HepG2 (cell line): ENCODE results near the gene DHRS4L2. TPM values are rescaled to one million over a fixed set of nuclear protein-coding genes. Genes with fewer than 3 reads are reported as not detected.

Experiments used
- CSRNP2 ChIP-seq: sonication (generic); formaldehyde crosslinking; conservative IDR thresholded peaks from 2 replicates; pipeline ENCODE4 v1.8.0; 2022; ENCODE audit warnings: low read depth, missing genetic modification reagents
- FOXP1 ChIP-seq, 2 experiments: fragments of 450-650 bp in 1 of 2; IDR thresholded peaks; 2 replicates each; pipeline ENCODE4 v1.6.1; 2017 to 2018; ENCODE audit warnings: antibody characterized with exemption in 1 of 2
- KLF13 ChIP-seq: sonication (generic); formaldehyde crosslinking; IDR thresholded peaks from 2 replicates; pipeline ENCODE4 v1.4.0; 2020; ENCODE audit warnings: mild to moderate bottlenecking, missing genetic modification reagents
- MATR3 ChIP-seq: sonication (generic); formaldehyde crosslinking; IDR thresholded peaks from 2 replicates; pipeline ENCODE4 v1.4.0; 2020; ENCODE audit warnings: missing genetic modification reagents
- MEIS2 ChIP-seq: sonication (generic); formaldehyde crosslinking; IDR thresholded peaks from 2 replicates; pipeline ENCODE4 v1.9.0; 2021; ENCODE audit warnings: mild to moderate bottlenecking, missing genetic modification reagents
- NFE2 ChIP-seq: sonication (generic); formaldehyde crosslinking; IDR thresholded peaks from 2 replicates; pipeline ENCODE4 v1.4.0; 2020; ENCODE audit warnings: missing genetic modification reagents
- RORA ChIP-seq: sonication (generic); formaldehyde crosslinking; IDR thresholded peaks from 2 replicates; pipeline ENCODE4 v1.5.0; 2020; ENCODE audit warnings: mild to moderate bottlenecking, missing genetic modification reagents, moderate library complexity
- SNAPC4 ChIP-seq: sonication (generic); formaldehyde crosslinking; IDR thresholded peaks from 2 replicates; pipeline ENCODE4 v1.4.0; 2020; ENCODE audit warnings: mild to moderate bottlenecking, missing genetic modification reagents
- U2AF1 ChIP-seq: fragments of 200-400 bp; formaldehyde crosslinking; optimal IDR thresholded peaks from 2 replicates; pipeline ENCODE3; 2017; ENCODE audit warnings: mild to moderate bottlenecking, low read depth, low read length
- ZBTB3 ChIP-seq: sonication (generic); formaldehyde crosslinking; IDR thresholded peaks from 2 replicates; pipeline ENCODE4 v1.4.0; 2020; ENCODE audit warnings: low read depth, mild to moderate bottlenecking, moderate library complexity, missing genetic modification reagents, borderline replicate concordance
- ZBTB40 ChIP-seq, 2 experiments: fragments of 450-650 bp in 1 of 2; sonication (generic) in 1 of 2; formaldehyde crosslinking in 1 of 2; IDR thresholded peaks; 2 replicates each; pipeline versions ENCODE4 v1.6.1 to v1.8.0; 2016 to 2022; ENCODE audit warnings: antibody characterized with exemption in 1 of 2, mild to moderate bottlenecking in 1 of 2, missing genetic modification reagents in 1 of 2
- ZNF619 ChIP-seq: sonication (generic); formaldehyde crosslinking; IDR thresholded peaks from 2 replicates; pipeline ENCODE4 v1.4.0; 2020; ENCODE audit warnings: mild to moderate bottlenecking, missing genetic modification reagents
- polyA plus RNA-seq, 8 experiments: library from polyadenylated mRNA; depleted of rRNA in 3 of 8; stranded (reverse) in 7 of 8; unstranded in 1 of 8; fragments of >200 nt; fragmentation: Illumina TruSeq in 4 of 8; extraction: Trizol in 4 of 8; gene quantifications; 2 replicates each; pipeline versions ENCODE4 v1.2.1 to v1.2.3, GENCODE V29; 2011 to 2016; ENCODE audit warnings: low read depth in 4 of 8, missing spikeins in 1 of 8, mixed read lengths in 1 of 8; ENCODE audit not compliant: insufficient read depth in 1 of 8
- total RNA-seq, 5 experiments: library from RNA; depleted of rRNA; stranded (reverse); fragments of >200 nt; fragmentation: Illumina TruSeq; extraction: Trizol; gene quantifications; 2 replicates each; pipeline ENCODE4 v1.2.3, GENCODE V29; 2016; ENCODE audit warnings: low read depth in 1 of 5

DHRS4L2 gene
- total and polyA plus RNA-seq, 2 of the 13 experiments (the other 11 are each of a cell fraction or from before 2014, with no cell fraction given): 24.7 to 38.2 TPM

GRCh38 chr14:23953464-23954278, 35.1 kb upstream of the DHRS4L2 start, which contains the start of gene DHRS4 (continued):
- TF ChIP-seq MEIS2 (CRISPR knock-in tag) (peak; percentile 67), ZNF619 (CRISPR knock-in tag) (peak; percentile 93), NFE2 (CRISPR knock-in tag) (no peak), MATR3 (CRISPR knock-in tag) (0 out of 2 replicates have a peak, but pooled peaks have one; percentile 20), FOXP1 (IDR thresholded peaks at IDR 0.05) (no peak), FOXP1 (CRISPR knock-in tag; IDR thresholded peaks at IDR 0.05) (peak; percentile 42), SNAPC4 (CRISPR knock-in tag) (peak; percentile 97), ZBTB3 (CRISPR knock-in tag) (peak; percentile 85; the same call in 1 of the 2 replicates), ZBTB40 (IDR thresholded peaks at IDR 0.05) (no peak), ZBTB40 (CRISPR knock-in tag; IDR thresholded peaks at IDR 0.05) (peak; percentile 92), CSRNP2 (CRISPR knock-in tag) (no peak), KLF13 (CRISPR knock-in tag) (peak; percentile 97; the same call in 1 of the 2 replicates), U2AF1 (peak; percentile 85), RORA (CRISPR knock-in tag) (no peak)
